B cell (primary cell): ENCODE measurements around the gene SLC12A7. TPM values are rescaled to one million over a fixed set of nuclear protein-coding genes. Genes with fewer than 3 reads are reported as not detected.

Source experiments
- ATAC-seq: fragments of 200-7000 bp; cut with Tn5 transposase; one replicate; pipeline ENCODE4 v1.10.0; 2021; ENCODE audit warnings: low read depth, mild to moderate bottlenecking, moderate number of reproducible peaks, moderate library complexity
- CTCF ChIA-PET: fragments of 350-600 bp; sonication (Branson Sonifier 250); formaldehyde crosslinking; loops from one replicate; lab custom pipeline; 2021; ENCODE audit warnings: antibody characterized with exemption, inconsistent platforms; lab: Charles Lee
- POLR2A ChIA-PET: fragments of 350-600 bp; sonication (Branson Sonifier 250); formaldehyde crosslinking; loops from one replicate; lab custom pipeline; 2021; ENCODE audit warnings: antibody characterized with exemption; lab: Charles Lee
- DNase-seq: peaks from one replicate; pipeline ENCODE4 v3.0.0; 2013
- H2AFZ ChIP-seq: 2 replicates; pipeline ENCODE4 v1.6.1; 2012; ENCODE audit warnings: mild to moderate bottlenecking, low read depth, low read length; ENCODE audit not compliant: insufficient read depth, poor library complexity, severe bottlenecking
- H3K27ac ChIP-seq, 2 donors: 1 replicate in 1 of 2; 2 replicates in 1 of 2; pipeline ENCODE4 v1.5.1; 2012 to 2013; ENCODE audit warnings: low read length in 2 of 2, mild to moderate bottlenecking in 2 of 2, moderate library complexity in 1 of 2
- H3K27me3 ChIP-seq, 4 experiments: fragments of 200-600 bp in 1 of 4; sonication (generic) in 1 of 4; replicated peaks in 1 of 4; 1 replicate in 2 of 4; 2 replicates in 2 of 4; pipeline versions ENCODE4 v1.6.1 to v1.7.0; 2013 to 2016; ENCODE audit warnings: low read length in 3 of 4, mild to moderate bottlenecking in 2 of 4, mixed read lengths in 1 of 4, moderate library complexity in 1 of 4; ENCODE audit not compliant: insufficient read depth in 4 of 4, control insufficient read depth in 3 of 4; ENCODE audit errors: control extremely low read depth in 1 of 4
- H3K36me3 ChIP-seq, 2 experiments: replicated peaks in 1 of 2; 1 replicate in 1 of 2; 2 replicates in 1 of 2; pipeline versions ENCODE4 v1.6.1 to v1.7.1; 2013; ENCODE audit warnings: low read length in 1 of 2; ENCODE audit not compliant: insufficient read depth in 2 of 2, control insufficient read depth in 1 of 2; ENCODE audit errors: control extremely low read depth in 1 of 2, extremely low read depth in 1 of 2
- H3K4me1 ChIP-seq, 2 donors: fragments of 200-600 bp in 1 of 2; sonication (generic) in 1 of 2; 1 replicate in 1 of 2; 2 replicates in 1 of 2; pipeline versions ENCODE4 v1.5.1 to v1.6.1; 2013 to 2017; ENCODE audit warnings: low read length in 2 of 2; ENCODE audit not compliant: control insufficient read depth in 2 of 2, insufficient read depth in 2 of 2
- H3K4me2 ChIP-seq: replicated peaks from 2 replicates; pipeline ENCODE3; 2012; ENCODE audit warnings: mild to moderate bottlenecking, low read depth, low read length; ENCODE audit not compliant: poor library complexity, severe bottlenecking
- H3K4me3 ChIP-seq, 5 experiments: fragments of 200-600 bp in 1 of 5; sonication (generic) in 1 of 5; 1 replicate in 3 of 5; 2 replicates in 2 of 5; pipeline versions ENCODE4 v1.5.1 to v1.7.0; 2011 to 2016; ENCODE audit warnings: low read length in 4 of 5, mild to moderate bottlenecking in 4 of 5, low read depth in 2 of 5, control low read depth in 1 of 5, moderate library complexity in 1 of 5; ENCODE audit not compliant: insufficient read depth in 1 of 5; ENCODE audit errors: control extremely low read depth in 1 of 5, extremely low read depth in 1 of 5
- H3K79me2 ChIP-seq: fragments of 200-600 bp; sonication (generic); one replicate; pipeline ENCODE4 v1.6.0; 2016; ENCODE audit warnings: low read length; ENCODE audit not compliant: control insufficient read depth, insufficient read depth
- H3K9ac ChIP-seq: fragments of 200-600 bp; sonication (generic); 2 replicates; pipeline ENCODE4 v1.6.1; 2017; ENCODE audit warnings: mild to moderate bottlenecking, low read length, moderate library complexity
- H3K9me3 ChIP-seq, 3 donors: one replicate each; pipeline versions ENCODE4 v1.6.1 to v1.7.1; 2013; ENCODE audit warnings: low read length in 2 of 3; ENCODE audit not compliant: control insufficient read depth in 2 of 3, insufficient read depth in 1 of 3; ENCODE audit errors: control extremely low read depth in 1 of 3
- H4K20me1 ChIP-seq: 2 replicates; pipeline ENCODE4 v1.6.0; 2012; ENCODE audit warnings: mild to moderate bottlenecking, low read length; ENCODE audit not compliant: insufficient read depth, control insufficient read depth, poor library complexity, severe bottlenecking
- H3K27ac Mint-ChIP-seq: one replicate; pipeline ENCODE4 v1.8.0; 2021; ENCODE audit warnings: mixed read lengths
- H3K27me3 Mint-ChIP-seq: one replicate; pipeline ENCODE4 v1.8.0; 2021; ENCODE audit warnings: mixed read lengths
- H3K4me1 Mint-ChIP-seq: one replicate; pipeline ENCODE4 v1.8.0; 2021; ENCODE audit warnings: mixed read lengths
- H3K4me3 Mint-ChIP-seq: one replicate; pipeline ENCODE4 v1.8.0; 2021; ENCODE audit warnings: mixed read lengths
- H3K9me3 Mint-ChIP-seq: one replicate; pipeline ENCODE4 v1.8.0; 2022; ENCODE audit warnings: mixed read lengths; ENCODE audit not compliant: insufficient read depth
- EZH2 ChIP-seq: IDR thresholded peaks from 2 replicates; pipeline ENCODE4 v1.6.1; 2012; ENCODE audit warnings: borderline replicate concordance, low read depth, mild to moderate bottlenecking, moderate library complexity, low read length; ENCODE audit not compliant: insufficient read depth, poor library complexity, severe bottlenecking
- WGBS: methylation state at CpG from one replicate; pipeline ENCODE4 v1.1.5; 2013; ENCODE audit warnings: missing lambda C conversion rate; ENCODE audit not compliant: insufficient coverage; 5-methylcytosine and 5-hydroxymethylcytosine counted together
- intact Hi-C: fragments of 100-400 bp; cut with micrococcal nuclease; formaldehyde crosslinking; loops from one replicate; pipeline ENCODE4 v1.10.0; 2022
- polyA plus RNA-seq: library from polyadenylated mRNA; depleted of rRNA; stranded (reverse); fragments of >200 nt; gene quantifications from 2 replicates; pipeline ENCODE4 v1.2.3, GENCODE V29; 2012
- total RNA-seq, 2 donors: library from RNA; stranded (reverse); fragments of 120-200 nt in 1 of 2; gene quantifications; 1 replicate in 1 of 2; 2 replicates in 1 of 2; pipeline versions ENCODE4 v1.2.3 to v1.2.4, GENCODE V29; 2013 to 2022
- TF ChIP-seq, protein P1 (sequence below): fragments of 200-600 bp; IDR thresholded peaks from one replicate; pipeline ENCODE4 v1.8.0; 2022; ENCODE audit warnings: antibody characterized with exemption, mild to moderate bottlenecking

Gene SLC12A7
- total and polyA plus RNA-seq, 2 donors (not counting 1 experiment from before 2014, with no cell fraction given) = 25.5 to 34.4 TPM

DNA sequence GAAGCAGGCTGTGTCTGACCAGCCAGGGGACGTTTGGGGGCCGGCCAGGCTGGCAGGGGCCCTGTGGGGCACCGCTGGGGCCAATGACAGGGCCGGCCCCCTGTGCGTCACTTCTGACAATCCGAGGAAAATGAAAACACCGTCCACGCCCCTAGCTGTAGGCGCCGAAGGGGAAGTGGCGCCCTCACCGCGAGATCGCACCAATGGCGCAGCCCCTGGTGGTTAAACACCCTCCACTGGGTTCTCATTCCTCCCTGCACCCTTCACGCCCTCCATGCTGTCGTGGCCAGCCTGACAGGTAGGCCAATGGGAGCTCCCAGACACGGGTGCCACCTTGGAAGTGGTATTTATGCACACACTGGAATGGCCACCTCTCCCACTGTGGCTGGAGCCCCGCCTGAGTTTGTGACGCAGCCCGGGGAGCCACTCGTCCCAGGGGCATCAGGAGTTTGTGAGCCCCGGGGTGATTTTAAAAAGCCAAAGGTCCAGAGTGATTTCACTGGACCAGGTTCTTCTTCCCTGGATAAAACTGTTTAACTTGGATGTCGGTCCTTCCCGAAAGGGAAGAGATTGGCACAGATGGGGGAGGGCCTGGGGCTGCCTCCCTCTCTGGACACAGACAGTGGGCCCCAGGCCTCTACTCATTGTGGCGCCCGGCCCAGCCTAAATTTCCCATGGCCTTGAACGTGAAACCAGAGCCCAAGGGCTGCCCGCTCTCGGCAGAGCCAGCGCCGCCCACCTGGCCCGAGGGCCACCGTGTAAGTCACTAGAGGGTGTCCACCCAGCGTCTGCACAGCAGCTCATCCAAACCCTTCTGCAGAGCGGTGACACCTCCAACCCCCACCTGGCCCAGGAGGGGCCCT, 53.5 kb downstream of the SLC12A7 start:
- WGBS = 95% methylated on average over 35 of the region's 36 CpGs
- Histone ChIP-seq H3K36me3 (no peaks in the 10 kb centered on the region), H3K27ac (no peak overlapping the region), H3K4me2 (no peak overlapping the region), H3K27me3 (no peaks in the 10 kb centered on the region), H4K20me1 (no peaks in the 10 kb centered on the region), H3K79me2 (no peaks in the 10 kb centered on the region), H3K4me3 (no peak overlapping the region), H3K9me3 (no peaks in the 10 kb centered on the region), H2AFZ (no peak overlapping the region), H3K4me1 (no peaks in the 10 kb centered on the region), H3K9ac (no peak overlapping the region)
- DNase-seq (no peak), ATAC-seq (no peak)
- POLR2A ChIA-PET = no interaction called here
- TF ChIP-seq EZH2 = no peak
- TF ChIP-seq, protein P1, sequence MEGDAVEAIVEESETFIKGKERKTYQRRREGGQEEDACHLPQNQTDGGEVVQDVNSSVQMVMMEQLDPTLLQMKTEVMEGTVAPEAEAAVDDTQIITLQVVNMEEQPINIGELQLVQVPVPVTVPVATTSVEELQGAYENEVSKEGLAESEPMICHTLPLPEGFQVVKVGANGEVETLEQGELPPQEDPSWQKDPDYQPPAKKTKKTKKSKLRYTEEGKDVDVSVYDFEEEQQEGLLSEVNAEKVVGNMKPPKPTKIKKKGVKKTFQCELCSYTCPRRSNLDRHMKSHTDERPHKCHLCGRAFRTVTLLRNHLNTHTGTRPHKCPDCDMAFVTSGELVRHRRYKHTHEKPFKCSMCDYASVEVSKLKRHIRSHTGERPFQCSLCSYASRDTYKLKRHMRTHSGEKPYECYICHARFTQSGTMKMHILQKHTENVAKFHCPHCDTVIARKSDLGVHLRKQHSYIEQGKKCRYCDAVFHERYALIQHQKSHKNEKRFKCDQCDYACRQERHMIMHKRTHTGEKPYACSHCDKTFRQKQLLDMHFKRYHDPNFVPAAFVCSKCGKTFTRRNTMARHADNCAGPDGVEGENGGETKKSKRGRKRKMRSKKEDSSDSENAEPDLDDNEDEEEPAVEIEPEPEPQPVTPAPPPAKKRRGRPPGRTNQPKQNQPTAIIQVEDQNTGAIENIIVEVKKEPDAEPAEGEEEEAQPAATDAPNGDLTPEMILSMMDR = no peak
- no peak overlapping the region for H3K4me3 Mint-ChIP-seq
- H3K9me3 Mint-ChIP-seq = no peaks in the 10 kb centered on the region
- intact Hi-C loops = no loop called here
- H3K27me3 Mint-ChIP-seq = no peaks in the 10 kb centered on the region
- no peak overlapping the region for H3K27ac Mint-ChIP-seq
- CTCF ChIA-PET = no interaction called here
- H3K4me1 Mint-ChIP-seq = no peaks in the 10 kb centered on the region

DNA sequence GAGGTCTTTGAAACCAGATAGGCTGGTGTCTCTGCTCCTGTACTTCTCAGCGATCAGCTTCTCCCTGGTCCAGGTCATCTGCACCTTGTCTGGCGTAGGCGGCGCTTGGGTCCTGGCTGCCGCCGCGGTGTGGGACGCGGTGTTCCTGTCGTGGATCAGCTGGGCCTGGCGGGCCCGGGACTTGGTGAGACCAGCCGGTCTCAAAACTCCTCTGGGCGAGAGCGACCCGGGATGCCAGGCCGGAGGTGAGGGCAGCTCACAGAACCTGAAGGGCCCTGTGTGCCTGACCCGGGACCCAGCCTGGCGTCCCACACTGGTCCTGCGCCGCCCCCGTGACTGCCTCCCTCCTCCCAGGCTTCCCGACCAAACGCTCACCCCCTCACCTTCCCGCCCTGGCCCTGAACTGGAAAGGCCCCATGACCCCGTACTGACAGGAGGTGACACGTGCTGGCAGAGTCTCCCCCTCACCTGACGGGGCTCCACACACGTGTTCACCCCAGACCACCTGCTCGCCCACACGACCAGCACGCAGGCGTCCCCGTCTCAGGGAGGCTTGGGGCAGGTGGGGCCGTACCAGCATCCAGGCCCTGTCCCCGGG, 54.3 kb downstream of the SLC12A7 start:
- H3K4me1 Mint-ChIP-seq = no peaks in the 10 kb centered on the region
- TF ChIP-seq, protein P1 = no peak
- H3K79me2 ChIP-seq = no peaks in the 10 kb centered on the region
- no peak overlapping the region for H2AFZ ChIP-seq
- no peaks in the 10 kb centered on the region for H3K36me3 ChIP-seq
- DNase-seq (no peak), ATAC-seq (no peak)
- no peak overlapping the region for H3K4me3 Mint-ChIP-seq
- H3K27me3 ChIP-seq = no peaks in the 10 kb centered on the region
- H3K9me3 ChIP-seq = no peaks in the 10 kb centered on the region
- no peak overlapping the region for H3K27ac ChIP-seq
- no peaks in the 10 kb centered on the region for H3K9me3 Mint-ChIP-seq
- H3K27ac Mint-ChIP-seq = no peak overlapping the region
- no peaks in the 10 kb centered on the region for H3K4me1 ChIP-seq
- no peak overlapping the region for H3K9ac ChIP-seq
- WGBS = 86% methylated on average over 35 of the region's 36 CpGs
- H3K4me2 ChIP-seq = no peak overlapping the region
- CTCF ChIA-PET = no interaction called here
- H3K27me3 Mint-ChIP-seq = no peaks in the 10 kb centered on the region
- intact Hi-C loops = no loop called here
- no peak overlapping the region for H3K4me3 ChIP-seq
- no peaks in the 10 kb centered on the region for H4K20me1 ChIP-seq
- POLR2A ChIA-PET = no interaction called here
